CD4-positive, alpha-beta T cell treated with Interleukin-4 for 1 hour (primary cell): Measurements from ENCODE around the gene ASB4.
"Not testable (repeated sequence)": the region's sequence is repeated elsewhere in the genome, so short reads cannot be mapped to it uniquely, and the experiment has no call there.

ENCODE experiments used
- DNase-seq, 2 donors: peaks; one replicate each; pipeline ENCODE4 v3.0.0-alpha.2; 2020 to 2022

Gene ASB4

DNA sequence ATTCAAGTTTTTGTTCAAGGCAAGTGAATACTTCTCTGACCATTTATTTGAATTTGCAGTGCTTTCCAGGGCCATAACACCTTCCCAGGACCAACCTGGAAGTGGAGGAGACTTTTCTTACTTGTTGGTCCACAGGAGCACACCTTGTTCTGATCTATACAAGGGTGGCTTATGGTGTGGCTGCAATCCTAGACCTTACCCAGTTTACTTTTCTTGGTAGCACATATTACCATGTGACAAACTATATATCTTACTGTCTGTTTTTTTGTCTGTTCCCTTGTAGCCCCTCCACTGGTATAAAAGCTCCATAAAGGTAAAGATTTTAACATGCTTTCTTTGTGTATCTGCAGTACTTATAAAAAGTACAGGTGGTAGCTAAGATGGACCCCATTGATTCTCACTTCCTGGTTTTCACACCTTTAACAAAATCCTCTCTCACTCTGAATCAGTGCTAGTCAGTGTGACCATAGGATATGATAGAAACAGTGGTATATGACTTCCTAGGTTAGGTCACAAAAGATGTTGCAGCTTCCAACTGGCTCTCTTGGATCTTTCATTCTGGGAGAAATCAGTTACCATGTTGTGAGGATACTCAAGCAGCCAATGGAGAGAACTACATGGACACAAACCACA is 5.6 kb upstream of the ASB4 start:
- no peak for DNase-seq

DNA sequence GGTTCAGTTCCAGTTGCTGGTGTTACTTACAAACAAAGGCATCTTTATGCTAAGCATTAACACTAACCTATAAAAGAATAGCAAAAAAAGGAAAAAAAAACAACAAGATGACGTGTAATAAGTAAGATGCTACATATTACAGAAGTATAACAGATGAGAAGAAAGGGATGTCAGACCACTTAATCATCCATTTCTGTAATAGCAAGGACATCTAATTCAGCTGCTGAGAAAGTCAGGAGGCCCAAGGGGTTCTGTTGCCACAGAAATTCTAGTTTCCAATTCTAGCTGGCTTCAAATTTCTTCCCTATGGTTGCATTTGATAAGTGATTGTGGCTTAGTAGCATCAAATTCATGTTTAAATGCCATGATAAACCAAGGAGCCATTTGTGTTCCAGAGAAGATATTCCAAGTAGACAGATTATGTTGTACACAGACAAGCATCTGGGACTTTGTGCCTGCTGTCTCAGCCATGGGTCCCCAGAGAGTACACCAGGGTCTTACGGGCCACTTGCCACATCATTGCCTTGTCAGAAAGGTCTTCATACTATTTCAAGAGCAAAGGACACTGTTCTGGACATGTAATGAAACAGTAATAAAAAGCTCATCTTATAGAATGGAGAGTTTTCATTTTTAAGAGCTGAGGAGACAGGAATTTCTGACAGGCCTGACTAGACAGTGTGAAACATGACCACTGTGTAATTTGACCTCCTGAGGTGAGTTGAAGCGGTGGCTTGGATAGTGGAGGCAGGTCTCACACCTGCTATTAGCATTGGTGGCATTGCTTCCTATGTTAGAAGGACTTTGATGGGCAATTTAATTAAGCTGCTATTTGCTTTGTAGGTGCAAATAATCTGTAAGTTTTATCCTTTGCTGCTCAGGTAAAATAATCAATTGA is 4.2 kb upstream of the ASB4 start:
- DNase-seq, result no peak

DNA sequence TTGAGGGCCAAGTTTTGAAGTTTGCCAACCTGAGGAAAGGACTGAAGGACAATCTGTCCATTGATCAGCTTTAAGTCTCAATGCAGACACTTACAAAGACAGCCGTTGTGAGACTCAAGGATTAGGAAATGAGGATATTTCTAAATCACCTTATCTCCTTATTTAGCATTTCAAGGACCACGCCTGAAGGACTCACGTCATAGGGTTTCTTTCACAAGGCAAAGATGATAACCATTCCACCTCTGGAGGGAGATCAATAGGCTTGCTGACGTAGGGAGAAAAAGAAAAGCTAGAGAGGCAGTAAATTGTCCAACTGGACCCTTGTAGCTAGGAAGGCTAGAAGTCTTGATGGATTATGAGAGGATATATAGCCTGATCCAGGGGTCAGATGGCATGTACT is 3.3 kb upstream of the ASB4 start:
- no peak for DNase-seq

DNA sequence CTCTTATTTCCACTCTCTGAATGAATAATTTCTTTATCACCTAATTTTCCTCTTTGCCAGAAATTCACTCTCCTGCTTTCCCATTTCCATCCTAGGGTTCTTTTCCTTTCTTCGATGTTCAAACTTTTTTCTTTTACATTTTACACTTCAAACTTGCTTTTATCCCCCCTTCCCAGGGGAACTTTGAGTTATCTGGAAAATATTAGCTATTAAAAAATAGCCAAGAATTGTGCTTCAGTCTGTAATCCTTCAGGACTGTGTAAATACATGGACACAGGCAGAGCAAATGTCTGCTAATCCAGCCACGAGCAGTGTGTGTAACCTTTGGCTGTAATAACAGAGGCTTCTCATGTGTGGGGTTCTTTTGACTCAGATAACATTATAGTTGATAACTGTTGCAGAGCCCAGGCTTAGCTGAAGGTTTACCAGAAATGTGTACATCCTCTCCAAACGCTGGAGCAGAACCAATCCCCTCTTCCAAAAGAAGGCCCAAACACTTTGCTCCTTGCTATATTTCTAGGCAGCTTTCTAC is 4.6 kb downstream of the ASB4 start:
- no peak for DNase-seq

DNA sequence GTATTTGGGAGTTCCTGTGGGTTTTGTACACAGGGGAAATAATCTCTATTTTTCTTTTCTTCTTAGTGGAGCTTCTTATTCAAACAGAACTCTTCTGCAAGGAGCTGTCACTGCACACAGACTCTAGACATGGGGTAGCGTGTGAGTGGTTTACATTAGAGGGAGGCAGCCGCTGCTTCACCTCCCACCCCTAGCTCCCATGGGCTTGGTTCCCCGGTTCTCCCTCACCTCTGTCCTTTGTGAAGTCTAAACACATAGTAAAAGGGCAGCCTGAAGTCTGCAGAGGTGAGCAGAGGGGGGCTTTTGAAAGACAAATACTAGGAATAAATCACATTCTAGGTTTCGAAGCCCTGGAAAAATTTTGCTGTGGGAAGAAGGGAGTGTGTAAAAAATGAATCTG is 5.5 kb downstream of the ASB4 start:
- DNase-seq, result no peak

DNA sequence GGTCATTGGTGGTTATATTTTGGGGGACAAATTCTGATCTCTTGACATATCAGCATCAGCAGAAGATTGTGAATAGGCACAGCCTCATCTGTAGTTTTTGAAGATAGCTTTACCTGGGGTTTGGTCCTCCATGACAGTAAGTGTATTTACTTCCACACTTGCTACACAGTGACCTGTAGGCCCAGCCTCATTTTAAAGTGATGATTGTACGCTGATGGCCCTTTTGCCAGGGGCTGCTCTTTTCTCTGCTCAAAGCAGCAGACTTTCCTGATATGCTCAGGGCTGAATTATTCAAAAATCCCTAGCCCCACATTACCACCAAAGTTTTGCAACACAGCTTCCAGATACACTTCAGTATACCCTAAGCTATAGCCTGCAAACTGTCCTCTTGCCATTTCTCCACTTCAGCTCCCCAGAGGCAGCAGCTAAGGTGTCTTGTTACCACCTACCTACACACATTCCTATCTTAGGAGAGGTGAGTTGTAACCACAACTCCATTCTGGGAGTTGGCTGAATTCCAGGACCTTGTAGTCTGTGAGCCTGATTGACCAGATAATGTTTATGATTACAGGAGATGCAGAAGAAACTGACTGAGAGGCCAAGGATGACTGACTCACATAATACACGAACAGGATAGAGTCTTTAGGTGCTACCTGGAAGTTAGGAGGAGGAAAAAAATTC is 6.0 kb downstream of the ASB4 start:
- DNase-seq, result no peak

DNA sequence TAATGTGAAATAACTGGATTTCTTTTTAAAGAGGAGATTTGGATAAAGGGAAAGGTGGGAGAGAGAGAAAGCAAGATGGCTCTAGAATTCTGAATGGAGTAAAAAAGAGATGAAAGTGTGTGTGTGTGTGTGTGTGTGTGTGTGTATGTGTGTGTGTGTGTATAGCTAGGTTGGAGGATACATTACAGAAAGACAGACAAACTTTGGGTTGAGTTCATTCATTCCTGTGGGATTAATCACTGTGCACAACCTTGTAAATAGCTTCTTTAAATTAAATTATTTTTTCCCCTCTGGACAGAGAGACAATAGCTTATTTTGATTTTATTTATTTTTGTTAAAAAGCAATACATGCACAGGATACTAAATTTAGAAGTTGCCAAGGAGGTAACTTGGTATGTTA is 7.5 kb downstream of the ASB4 start:
- DNase-seq, result no peak

DNA sequence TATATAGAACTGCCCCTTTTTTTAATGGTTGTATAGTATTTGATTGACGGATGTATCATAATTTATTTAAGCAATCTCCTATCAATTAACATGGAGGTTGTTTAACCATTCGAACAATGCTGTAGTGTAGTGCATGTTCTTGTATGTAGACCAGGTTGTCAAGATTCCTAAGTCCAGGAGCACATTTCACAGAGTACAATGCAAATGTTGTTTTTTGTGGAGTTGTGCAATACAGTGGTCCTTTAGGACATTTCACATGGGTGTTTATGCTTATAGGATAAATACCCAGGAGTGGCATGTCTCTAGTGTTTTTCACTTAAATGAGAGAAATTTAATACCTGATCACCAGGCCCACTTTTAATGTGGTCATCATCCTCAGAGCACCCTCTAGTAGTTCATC is 8.1 kb downstream of the ASB4 start:
- DNase-seq, result no peak

DNA sequence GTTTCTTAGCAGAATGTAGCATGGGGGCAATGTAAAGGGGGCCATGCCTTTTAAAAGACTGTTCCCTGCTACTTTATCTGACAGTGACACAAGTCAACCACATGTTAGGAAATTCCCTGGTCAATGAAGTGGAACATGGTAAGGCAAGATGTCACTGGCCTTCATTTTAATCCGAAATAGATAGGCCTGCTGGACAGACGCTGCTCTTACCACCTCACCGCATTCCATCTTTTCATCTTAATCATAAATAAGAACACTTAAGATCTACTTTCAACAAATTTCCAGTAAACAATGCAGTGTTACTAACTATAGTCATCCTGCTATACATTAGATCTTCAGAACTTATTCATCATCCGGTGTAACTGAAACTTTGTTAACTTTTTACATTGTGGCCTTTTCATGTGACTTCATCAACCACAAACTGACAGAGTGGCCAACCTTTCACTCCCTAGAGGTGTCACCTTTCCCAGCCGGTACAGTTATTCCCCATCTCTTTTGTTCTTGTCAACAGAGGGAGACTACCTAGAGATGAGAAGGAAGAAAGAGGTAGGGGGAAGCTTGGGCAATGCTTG is 15.6 kb downstream of the ASB4 start:
- DNase-seq, result peak in 1 of 2 donors; percentile 11

DNA sequence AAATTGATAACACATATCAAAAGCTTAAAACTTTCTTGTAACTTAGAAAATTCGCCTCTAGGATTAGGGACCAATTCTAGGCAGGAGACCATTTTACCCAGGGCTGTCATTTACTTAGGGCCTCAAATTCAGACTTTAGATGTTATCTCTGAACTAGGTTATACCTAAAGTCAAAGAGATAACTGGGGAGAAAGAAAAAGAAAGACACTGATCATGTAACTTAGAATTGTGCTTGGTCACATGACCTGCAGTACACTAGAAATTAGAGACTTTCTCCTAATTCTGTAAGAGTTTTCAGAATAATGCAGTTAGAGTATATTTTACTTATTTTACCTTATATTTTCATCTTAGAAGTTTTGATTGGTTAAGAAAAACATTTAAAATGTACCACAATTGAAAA is 16.7 kb downstream of the ASB4 start:
- DNase-seq, result no peak

DNA sequence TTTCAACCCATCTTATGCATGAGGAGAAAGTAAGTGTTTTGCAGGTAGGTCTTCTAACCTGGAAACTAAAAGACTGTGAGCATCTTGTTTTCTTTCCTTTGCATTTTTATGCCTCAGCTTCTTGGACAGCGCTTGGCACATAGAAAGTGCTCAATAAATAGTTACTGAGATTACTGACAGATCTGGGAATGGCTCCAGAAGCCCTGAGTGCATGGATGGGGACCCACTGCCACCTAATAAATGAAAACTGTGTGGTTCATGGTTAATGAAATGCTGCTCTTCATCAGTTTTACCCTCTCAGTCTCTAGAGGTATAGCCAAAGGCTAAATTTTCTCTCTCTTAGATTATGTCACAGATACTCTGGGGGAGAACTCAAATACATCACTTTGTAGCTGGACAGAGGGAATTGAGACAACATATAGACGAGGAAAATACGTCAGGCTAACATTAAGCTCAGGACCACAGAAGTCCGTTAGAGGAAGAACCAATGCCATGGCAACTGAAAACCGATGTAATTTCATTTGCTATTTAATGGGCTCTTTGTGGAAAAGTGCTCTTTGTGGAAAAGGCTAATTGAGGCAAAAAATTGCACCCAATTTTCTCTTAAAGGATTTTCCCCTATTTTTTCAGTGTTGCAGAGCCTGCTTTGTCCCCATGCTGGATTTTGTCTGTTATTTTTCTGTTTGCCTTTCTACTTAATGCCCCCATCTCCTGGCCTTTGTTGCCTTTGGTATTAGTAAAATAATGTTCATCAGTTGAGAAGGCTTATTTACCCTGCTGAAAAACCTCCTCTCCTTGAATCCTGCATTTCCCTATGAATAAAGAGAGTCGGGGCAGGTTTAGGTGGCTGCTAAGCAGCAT is 17.8 kb downstream of the ASB4 start:
- no peak for DNase-seq

DNA sequence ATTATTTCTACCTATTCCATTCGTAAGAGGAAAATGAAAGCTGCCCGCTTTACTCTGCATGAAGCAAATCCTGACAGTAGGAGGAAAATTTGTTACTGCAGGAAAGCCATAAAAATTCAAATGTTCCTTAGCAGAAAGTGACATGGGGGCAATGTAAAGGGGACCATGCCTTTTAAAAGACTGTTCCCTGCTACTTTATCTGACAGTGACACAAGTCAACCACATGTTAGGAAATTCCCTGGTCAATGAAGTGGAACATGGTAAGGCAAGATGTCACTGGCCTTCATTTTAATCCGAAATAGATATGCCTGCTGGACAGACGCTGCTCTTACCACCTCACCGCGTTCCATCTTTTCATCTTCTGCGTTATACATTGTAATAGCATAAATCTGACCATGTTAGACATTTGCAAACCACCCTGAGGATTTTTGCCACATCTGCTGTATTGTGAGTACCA is 18.4 kb downstream of the ASB4 start:
- DNase-seq, result not testable (repeated sequence)

DNA sequence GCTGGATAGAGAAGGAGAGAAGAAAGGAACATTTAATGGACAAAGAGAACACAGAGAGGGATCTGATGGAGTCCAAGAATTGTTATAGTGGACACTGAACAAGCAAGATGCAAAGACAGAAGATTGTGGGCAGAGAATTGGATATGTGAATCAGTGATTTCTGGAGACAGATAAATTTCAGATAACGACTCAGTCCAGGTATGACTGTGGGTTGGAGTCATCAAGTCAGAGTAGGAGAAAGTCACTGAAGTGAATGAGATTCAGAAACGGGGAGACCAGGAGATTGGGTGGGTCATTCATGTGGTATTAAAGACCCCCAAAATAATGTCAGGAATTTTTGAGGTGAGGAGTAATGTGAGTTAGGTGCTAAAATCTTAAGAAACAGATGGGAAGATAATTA is 23.0 kb downstream of the ASB4 start:
- DNase-seq, result no peak

DNA sequence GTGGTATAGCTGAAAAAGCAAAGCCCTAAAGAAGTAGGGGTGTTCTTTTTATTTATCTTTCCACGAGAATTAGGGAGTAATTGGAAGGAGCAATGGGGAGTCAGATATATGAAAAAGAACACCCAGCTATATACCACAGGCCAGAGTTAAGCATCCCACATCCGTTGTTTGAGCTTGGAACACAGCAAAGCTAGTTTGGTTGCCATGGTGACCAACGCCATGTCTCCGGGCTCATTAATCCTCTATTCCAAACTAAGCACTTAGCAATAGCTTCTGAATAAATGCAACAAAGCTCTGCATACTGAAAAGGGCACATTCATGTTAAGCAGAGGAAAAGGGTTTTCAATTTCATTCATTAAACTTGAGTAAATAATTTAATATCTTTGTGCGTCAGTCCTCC is 23.5 kb downstream of the ASB4 start:
- DNase-seq, result peak in 1 of 2 donors; percentile 8

DNA sequence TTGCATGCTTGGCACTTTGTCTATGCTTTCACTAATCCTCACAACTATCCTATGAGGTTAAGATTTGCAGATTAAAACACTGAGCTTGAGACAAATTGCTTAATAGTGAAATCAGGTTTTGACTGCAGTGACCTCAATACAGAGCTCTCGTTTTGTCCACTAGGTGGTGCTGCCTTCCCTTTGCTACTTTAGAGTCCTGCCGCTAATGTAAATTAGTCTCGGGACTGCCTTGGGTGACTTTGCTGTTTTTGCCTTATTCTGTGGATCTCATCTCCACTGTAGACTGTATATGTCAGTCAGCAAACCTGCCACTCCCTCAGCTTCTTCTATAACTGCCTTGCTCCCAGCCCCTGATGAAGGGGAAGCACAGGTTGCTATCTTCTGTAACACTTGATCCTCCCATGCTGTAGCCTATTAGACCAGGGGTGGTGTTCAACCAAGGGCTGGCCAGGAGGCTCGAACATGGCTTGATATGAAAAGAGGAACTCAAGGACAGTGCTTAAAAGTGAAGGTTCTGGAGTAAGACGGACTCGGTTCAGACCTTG is 26.0 kb downstream of the ASB4 start:
- DNase-seq, result peak; percentile 48 to 63

DNA sequence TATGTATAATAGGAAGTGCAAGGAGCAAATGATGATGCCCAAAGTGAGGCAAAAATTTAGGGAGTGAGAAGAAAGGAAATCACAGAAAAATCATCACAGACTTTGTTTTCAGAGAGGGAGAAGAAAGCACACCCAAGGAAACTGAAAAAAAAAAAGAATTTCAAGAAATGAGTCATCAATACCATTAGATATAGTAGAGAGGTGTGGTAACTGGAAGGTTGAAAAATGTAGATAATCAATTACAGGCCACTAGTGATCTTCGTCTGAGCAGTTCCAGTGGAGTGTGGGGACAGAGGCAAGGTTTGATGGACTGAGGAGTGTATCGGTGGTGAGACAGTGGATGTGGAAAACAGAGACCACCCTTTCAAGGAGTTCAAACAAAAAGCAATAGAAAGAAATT is 31.7 kb downstream of the ASB4 start:
- no peak for DNase-seq

DNA sequence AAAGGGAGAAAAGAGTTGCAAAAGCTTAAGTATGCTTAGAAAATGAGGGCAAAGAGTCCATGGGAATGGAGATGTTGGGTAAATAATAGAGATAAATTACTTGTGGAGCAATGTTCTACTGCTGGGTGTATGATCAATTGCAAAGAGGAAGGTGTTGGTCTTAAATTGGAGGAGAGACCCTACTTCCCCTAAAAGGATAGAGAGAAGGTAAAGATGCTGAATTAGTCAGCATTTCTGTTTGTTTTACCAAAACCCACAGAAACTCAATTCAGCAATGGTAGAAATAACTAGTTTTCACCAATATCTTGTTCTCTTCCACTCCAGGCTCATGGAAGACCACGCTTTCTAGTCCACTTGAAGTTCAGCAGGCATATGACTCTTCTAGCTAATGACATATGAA is 32.1 kb downstream of the ASB4 start:
- DNase-seq, result no peak

DNA sequence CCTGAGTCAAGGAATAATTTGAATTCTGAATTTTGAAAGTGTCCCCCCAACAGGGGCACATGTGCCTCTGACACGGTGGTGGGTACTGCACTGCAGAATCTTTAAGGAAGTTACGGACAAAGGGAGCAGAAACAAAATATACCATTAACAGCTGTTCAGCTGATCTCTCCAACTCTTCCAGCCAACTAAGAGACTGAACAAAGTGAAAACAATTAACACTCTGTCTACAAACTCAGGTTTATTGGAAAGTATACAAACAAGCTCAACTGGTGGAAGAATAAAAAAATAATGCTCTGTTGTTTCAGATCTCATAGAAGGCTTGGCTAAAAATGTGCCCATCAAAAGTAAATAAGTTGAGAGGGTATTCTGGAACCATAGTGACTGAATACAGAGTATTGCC is 34.4 kb downstream of the ASB4 start:
- DNase-seq, result no peak

DNA sequence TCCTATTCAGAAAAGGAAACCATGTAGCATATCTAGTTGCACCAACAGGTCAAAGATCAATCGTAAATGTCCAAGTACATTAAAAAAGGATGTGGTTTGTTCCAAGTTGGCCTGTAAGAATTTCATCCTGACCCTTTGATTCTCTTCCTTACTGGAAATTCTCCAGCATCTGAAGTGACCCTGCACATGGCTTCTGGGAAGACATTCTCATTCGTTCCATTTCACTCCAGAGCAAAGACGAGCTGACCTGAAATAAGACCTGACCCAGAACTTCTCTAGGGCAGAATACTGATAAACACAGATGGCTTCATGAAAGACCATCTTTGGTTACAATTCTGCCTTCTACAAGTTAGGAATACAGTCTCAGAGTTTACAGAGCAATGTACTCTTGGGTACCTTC is 39.8 kb downstream of the ASB4 start:
- DNase-seq, result no peak

DNA sequence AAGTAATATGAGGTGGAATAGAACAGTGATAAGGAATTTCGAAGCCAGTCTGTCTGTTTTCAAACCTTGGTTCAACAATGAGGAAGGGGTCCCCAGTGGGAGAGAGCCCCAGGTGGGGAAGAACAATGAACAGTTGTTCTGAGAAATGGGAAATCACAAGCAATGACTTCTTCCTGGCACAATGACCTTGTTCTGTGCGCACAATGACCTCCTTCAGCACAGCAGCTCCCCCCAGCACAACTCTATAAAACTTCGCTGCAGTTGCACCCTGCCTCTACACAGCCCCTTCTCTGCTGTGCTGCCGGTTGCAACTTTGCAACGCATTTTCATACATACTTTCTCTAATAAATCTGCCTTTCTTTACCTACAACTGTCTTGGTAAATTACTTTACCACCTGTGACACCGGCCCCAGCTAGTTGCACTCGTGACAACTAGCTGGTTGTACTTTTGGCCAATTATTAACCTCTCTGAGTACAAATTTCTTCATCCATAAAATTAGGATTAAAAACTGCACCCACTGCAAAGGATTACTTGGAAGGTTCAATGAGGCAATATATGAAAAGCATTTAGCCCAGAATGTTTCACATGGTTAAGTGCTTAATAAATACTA is 40.5 kb downstream of the ASB4 start:
- DNase-seq, result no peak

DNA sequence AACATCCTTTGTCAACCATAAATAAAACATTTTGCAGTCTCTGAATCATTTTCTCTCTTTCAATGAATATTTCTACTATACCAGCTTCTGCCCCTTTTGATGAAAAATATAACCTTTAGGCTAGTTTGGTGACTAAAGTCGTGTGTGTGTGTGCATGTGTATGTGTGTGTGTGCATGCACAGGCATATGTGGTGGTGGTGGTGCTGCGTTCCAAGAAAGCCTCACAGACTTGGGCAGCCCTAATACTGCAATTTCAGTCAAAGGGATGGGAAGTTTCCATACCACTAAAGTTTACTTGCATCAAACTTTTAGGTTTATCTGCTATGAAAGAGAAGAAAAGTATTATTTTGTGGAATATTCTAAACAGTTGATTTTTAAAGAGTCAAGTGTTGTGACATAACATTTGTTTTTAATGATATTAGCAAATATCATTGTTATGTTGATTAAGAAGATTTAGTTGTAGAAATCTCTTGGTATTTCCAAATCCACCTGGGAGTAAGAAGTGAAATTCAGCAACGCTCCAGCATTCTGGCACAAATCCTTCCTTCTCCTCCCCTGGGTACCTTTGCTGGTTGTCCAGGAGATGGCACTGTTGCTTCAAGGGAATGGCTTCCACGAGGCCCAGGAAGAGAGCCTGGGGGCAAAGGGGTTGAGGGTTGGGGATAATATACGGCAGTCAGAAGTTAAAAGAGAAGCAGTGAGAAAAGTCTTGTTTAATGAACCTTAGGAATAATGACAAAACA is 41.5 kb downstream of the ASB4 start:
- peak; percentile 7 to 30 for DNase-seq
